Stimulated activated CD4-positive, alpha-beta T cell treated with anti-CD3 and anti-CD28 coated beads, Interleukin-15, amount 100 ng/mL, for 48 hours (primary cell): Measurements from ENCODE around the gene POM121C.
"Not testable (repeated sequence)": the region's sequence is repeated elsewhere in the genome, so short reads cannot be mapped to it uniquely, and the experiment has no call there.

ENCODE experiments used
- DNase-seq, 2 donors: peaks; one replicate each; pipeline ENCODE4 v3.0.0-alpha.2; 2020; ENCODE audit warnings: low read depth in 2 of 2

POM121C gene

DNA sequence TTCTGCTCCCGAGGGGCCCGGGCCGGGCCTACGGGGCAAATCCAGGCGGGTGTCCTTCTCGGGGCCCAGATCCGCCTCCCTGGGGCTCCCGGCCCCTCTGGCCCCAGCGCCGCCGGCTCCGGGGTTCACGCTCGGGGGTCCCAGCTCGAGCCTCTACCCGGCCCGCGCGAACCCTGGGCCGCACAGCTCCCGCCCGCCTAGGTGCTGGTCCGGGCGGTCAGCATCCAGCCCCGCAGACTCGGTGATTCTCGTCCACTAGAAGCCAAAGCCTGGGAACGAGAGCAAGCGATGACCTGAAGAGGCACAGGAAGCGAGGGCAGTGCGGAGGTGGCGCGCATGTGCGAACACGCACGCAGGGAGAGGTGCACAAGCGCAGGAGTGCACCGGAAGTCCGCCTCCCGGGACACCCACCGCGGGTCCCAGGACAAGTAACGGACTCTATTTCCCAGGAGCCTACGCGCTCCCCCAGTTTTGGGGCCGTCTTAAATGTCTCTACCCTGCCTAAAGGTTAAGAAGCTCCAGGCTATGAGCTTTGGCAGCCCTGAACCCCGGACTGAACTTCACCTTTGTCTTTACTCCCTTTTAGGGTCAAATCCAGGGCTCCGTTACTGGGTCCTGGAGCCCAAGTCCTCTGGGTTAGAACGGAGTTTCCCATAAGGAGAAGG is at the start of gene POM121C:
TSS of gene POM121C (minus strand) at position 321 of the 665 bp plus-strand sequence. CDS start 44,803 bp downstream, outside the sequence.
- peak; percentile 85 to 86 for DNase-seq

- no peak for DNase-seq
Measured at GRCh38 chr7:75534727-75535307, 48.7 kb upstream of the POM121C start.

DNA sequence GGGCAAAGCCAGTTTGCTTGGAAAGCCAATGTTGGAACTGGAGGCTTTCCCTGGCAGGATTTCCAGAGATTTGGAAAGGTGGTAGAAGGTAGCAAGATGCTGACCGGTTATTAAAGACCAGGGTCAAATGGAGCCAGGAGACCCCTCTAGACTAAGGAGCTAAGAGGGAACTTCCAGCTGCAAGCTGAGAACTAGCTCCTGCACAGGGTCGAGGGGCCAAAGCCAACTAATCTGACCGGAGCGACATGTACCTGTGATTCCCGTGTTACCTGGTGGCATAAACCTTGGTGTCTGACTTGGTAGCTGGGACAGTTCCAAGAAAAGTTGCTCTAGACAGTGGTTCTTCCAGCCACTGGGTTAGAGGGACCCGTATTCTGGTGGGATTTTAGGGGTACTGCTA is 47.8 kb upstream of the POM121C start:
- DNase-seq: no peak

DNA sequence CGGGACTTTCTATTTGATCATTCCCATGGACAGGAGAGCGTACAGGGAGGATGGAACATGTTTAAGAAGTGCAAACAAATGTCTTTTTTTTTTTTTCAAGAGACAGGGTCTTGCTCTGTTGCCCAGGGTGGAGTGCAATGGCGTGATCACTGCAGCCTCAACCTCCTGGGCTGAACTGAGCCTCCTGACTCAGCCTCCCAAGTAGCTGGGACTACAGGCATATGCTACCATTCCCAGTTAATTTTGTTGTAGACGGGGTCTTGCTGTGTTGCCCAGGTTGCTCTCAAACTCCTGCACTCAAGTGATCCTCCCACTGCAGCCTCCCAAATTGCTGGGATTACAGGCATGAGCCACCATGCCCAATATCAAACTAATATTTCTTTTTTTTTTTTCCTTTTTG is 46.5 kb upstream of the POM121C start:
- DNase-seq: no peak

GRCh38 chr7:75531359-75531821 is 45.3 kb upstream of the POM121C start:
- DNase-seq: no peak

DNA sequence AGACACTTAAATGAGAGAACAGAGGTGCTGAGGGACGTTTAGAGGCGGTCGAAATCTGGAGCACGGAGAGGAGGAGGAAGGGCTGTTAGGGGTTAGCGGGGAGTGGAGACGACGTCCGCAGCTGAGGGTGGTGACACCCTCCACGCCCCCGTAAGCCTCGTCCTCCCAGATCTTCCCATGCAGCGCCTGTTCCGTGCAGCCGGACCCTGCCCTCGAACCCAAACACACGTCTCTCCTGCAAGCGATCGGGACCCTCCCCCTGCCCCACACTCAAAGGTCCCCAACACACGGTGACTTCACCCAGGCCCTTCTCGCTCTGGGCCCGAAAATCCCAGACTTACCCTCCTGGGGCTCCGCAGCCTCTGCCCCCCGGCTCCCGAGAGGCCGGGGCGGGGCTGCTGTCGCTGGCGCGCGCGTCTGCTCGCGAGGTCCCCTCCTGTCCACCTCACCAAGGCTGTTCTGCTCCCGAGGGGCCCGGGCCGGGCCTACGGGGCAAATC is 41.2 kb upstream of the POM121C start:
- DNase-seq: not testable (repeated sequence)

GRCh38 chr7:75521727-75522126 is 35.6 kb upstream of the POM121C start:
- DNase-seq: not testable (repeated sequence)

GRCh38 chr7:75518842-75519241 is 32.7 kb upstream of the POM121C start:
- not testable (repeated sequence) for DNase-seq

GRCh38 chr7:75509033-75509432 is 22.9 kb upstream of the POM121C start:
- not testable (repeated sequence) for DNase-seq

DNA sequence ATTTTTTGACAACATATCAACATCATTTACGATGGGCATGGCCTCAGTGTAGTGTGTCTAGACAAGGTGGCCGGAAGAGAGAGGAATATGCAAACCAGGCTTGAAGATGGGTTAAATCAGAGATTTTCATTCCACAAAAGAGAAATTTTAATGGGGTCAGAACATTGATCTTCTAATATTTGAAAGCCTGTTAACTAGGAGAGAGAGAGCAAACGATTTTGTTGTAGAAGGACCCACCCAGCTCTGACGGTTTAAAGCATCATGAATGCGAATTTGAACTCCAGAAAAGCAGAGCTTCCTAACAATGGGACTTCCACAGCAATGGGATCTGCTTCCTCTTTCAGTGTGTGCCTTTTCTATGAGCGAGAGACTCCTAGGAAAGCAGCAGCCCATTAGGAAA is 5.9 kb upstream of the POM121C start, which contains the start of gene SPDYE5:
TSS of gene SPDYE5 (plus strand) at position 301 of the 400 bp plus-strand sequence. CDS start 1,728 bp downstream, outside the sequence.
- DNase-seq: not testable (repeated sequence)

- DNase-seq: not testable (repeated sequence)
Measured at GRCh38 chr7:75485355-75485978, 632 bp downstream of the POM121C start.

GRCh38 chr7:75480313-75480712 is 5.8 kb downstream of the POM121C start:
- not testable (repeated sequence) for DNase-seq

DNA sequence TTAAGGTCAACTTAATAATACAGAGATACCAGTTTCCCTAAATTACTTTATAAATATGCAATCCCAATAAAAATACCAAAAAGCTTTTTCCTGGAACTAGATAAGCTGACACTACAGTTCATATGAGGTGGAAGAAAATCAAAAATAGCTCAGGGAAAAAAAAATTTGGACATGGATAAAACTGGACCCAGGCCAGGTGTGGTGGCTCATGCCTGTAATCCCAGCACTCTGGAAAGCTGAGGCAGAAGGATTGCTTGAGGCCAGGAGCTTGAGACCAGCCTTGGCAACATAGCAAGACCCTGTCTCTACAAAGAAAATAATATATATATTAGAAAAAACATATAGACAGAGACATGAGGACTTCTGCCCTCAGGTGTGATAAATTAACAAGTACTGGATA is 8.6 kb downstream of the POM121C start:
- DNase-seq: not testable (repeated sequence)

GRCh38 chr7:75470166-75470565 is 15.9 kb downstream of the POM121C start:
- DNase-seq: not testable (repeated sequence)

DNA sequence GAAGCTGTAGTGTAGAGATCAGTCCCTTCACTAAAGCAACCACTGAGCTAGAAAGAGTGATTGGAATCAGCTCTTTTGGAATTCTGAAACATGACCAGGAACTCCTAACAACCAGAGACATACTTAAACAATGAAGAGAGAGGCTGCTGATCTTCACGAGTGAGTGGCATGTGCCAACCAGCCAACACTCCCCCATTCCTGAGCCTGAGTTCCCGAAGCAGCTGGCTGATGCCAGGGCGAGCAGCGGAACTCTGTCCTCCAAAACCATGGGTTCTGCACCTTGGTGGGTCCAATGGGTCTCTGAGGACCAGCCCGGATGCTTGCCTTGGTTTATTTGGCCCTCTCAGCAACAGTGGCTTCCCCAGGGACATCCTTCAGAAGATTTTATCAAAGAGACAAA is 25.6 kb downstream of the POM121C start:
- not testable (repeated sequence) for DNase-seq

DNA sequence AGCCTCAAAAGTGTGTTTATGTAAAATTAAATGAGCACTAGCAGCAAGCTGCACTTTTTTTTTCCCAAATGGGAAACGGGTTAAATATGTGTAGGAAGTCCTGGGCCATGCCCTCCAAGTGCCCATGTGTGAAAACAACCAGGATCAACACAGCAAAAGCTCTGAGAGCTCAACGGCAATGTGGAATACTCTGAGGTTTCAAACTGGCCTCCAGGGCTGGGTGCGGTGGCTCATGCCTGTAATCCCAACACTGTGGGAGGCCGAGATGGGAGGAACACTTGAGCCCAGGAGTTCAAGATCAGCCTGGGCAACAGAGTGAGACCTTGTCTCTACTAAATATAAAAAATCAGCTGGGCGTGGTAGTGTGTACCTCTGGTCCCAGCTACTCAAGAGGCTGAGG is 28.1 kb downstream of the POM121C start:
- not testable (repeated sequence) for DNase-seq

DNA sequence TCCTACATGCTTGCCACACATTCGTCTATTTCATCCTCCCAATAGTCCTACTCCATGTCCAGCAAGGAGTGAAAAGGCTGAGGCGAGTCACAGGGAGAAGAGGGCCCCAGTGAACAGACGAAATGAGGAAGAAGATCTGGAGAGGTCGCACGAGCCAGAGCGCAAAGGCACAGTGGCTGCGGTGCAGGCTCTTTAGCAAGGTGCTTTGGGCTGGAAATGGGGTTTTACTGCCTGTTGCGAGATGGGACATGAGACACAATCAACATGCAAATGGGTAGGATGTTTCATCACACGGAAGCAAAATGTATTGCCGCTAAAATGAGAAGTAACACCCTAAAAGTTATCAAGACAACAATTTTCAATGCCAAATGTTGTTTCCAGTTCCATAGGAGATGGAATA is 29.7 kb downstream of the POM121C start:
- DNase-seq: not testable (repeated sequence)

GRCh38 chr7:75452494-75452955 is 33.6 kb downstream of the POM121C start:
- not testable (repeated sequence) for DNase-seq

DNA sequence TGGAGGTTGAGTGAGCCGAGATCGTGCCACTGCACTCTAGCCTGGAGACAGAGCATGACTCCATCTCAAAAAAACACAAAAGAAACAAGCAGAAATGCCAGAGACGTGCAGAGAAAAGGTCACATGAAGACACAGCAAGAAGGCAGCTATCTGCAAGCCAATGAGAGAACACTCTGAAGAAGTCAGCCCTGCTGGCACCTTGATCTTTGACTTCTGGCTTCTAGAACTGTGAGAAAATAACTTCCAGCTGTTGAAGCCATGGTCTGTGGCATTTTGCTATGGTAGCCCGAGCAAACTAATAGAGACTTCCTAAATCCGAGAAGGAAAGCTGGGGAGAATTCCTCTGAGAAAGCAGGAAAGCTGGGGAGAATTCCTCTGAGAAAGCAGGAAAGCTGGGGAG is 36.2 kb downstream of the POM121C start:
- not testable (repeated sequence) for DNase-seq

- DNase-seq: not testable (repeated sequence)
Measured at GRCh38 chr7:75442465-75443111, 43.5 kb downstream of the POM121C start.

- not testable (repeated sequence) for DNase-seq
Measured at GRCh38 chr7:75442101-75442464, 44.0 kb downstream of the POM121C start.

DNA sequence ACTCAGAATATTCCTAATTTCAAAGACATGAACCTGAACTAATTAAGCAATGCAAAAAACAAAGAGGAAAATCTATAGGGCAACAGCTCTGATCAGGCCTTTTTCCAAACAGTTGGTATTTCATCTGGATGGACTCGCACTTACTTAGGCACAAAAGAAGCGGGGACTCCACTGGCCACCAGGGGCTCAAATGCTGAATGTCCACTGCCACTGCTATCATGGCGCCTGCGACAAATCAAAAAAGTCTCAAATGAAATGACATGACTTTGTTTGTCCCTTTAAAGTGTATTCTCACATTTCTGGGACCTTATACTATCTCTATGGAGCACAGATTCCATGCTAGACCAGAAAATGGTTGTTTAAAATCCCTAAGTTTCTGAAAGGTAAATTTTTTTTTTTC is 47.1 kb downstream of the POM121C start:
- DNase-seq: not testable (repeated sequence)
